ENCODE measurements around the gene RSBN1L. TPM values are rescaled to one million over a fixed set of nuclear protein-coding genes. Genes with fewer than 3 reads are reported as not detected.

Gene RSBN1L
- total RNA-seq, 1 donor from 2014 or later: 12.8 TPM

DNA sequence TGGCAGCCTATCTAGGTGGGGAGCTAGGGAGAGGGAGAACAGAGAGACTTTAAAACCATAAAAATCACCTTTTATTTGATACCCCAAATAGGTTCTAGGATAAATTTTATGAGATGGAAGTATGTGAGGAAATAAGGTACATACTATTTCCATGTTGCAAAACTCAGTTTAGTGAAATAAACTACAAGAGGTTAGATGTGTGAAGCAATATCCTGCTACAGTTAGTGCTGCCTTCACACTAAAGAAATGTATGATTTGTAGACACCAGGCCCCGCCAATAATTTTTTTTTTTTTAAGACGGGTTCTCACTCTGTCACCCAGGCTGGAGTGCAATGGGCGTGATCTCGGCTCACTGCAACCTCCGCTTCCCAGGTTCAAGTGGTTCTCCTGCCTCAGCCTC, 34.4 kb upstream of the RSBN1L start:
- Histone ChIP-seq H3K4me3 (no peak overlapping the region), H3K27me3 (no peaks in the 10 kb centered on the region), H3K4me1 (no peaks in the 10 kb centered on the region), H3K36me3 (peaks cover 0 to 9% of the 10 kb centered on the region in 2 donors), H3K9me3 (no peaks in the 10 kb centered on the region), H3K27ac (no peak overlapping the region)
- TF ChIP-seq, protein P1, sequence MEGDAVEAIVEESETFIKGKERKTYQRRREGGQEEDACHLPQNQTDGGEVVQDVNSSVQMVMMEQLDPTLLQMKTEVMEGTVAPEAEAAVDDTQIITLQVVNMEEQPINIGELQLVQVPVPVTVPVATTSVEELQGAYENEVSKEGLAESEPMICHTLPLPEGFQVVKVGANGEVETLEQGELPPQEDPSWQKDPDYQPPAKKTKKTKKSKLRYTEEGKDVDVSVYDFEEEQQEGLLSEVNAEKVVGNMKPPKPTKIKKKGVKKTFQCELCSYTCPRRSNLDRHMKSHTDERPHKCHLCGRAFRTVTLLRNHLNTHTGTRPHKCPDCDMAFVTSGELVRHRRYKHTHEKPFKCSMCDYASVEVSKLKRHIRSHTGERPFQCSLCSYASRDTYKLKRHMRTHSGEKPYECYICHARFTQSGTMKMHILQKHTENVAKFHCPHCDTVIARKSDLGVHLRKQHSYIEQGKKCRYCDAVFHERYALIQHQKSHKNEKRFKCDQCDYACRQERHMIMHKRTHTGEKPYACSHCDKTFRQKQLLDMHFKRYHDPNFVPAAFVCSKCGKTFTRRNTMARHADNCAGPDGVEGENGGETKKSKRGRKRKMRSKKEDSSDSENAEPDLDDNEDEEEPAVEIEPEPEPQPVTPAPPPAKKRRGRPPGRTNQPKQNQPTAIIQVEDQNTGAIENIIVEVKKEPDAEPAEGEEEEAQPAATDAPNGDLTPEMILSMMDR (IDR thresholded peaks at IDR 0.05): no peak
- DNase-seq (ENCODE audit: low spot score in 2 of 2): no peak
- intact Hi-C loops (cut with DNase I): no loop called here

GRCh38 chr7:77662869-77663268, 33.4 kb upstream of the RSBN1L start:
- Histone ChIP-seq H3K9me3 (no peaks in the 10 kb centered on the region), H3K4me1 (no peaks in the 10 kb centered on the region), H3K4me3 (no peak overlapping the region), H3K27ac (no peak overlapping the region), H3K36me3 (peaks cover 0 to 8% of the 10 kb centered on the region in 2 donors), H3K27me3 (no peaks in the 10 kb centered on the region)
- no peak for DNase-seq (ENCODE audit: low spot score in 2 of 2)
- intact Hi-C loops (cut with DNase I): no loop called here
- TF ChIP-seq, protein P1 (IDR thresholded peaks at IDR 0.05): no peak

GRCh38 chr7:77664715-77665114, 31.5 kb upstream of the RSBN1L start:
- TF ChIP-seq, protein P1 (IDR thresholded peaks at IDR 0.05): no peak
- Histone ChIP-seq H3K27ac (no peak overlapping the region), H3K9me3 (no peaks in the 10 kb centered on the region), H3K4me3 (no peak overlapping the region), H3K4me1 (no peaks in the 10 kb centered on the region), H3K27me3 (no peaks in the 10 kb centered on the region), H3K36me3 (peaks cover 0 to 3% of the 10 kb centered on the region in 2 donors)
- intact Hi-C loops (cut with DNase I): no loop called here
- no peak for DNase-seq (ENCODE audit: low spot score in 2 of 2)

DNA sequence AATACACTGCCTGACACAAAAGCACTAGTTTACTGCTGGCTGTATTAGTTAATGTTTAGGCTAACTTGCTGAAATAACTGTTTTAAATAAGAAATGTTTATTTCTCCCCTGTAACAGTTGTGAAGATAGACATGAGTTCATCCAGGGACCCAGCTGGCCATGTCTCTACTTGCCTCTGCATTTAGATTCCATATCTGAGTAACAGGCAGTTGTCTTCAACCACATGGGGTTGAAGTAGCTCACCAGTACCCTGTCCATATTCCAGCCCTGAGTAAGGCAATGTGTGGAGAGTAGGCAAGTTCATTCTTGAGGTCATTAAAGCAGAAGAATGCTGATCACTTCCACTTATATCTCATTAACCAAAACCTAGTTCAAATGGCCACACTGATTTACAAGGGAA, 31.1 kb upstream of the RSBN1L start:
- no peaks in the 10 kb centered on the region for H3K9me3 ChIP-seq
- no peak for DNase-seq (ENCODE audit: low spot score in 2 of 2)
- H3K27ac ChIP-seq: no peak overlapping the region
- no peaks in the 10 kb centered on the region for H3K27me3 ChIP-seq
- H3K4me3 ChIP-seq: no peak overlapping the region
- H3K4me1 ChIP-seq: no peaks in the 10 kb centered on the region
- intact Hi-C loops (cut with DNase I): no loop called here
- H3K36me3 ChIP-seq: peaks cover 0 to under 1% of the 10 kb centered on the region in 2 donors
- TF ChIP-seq, protein P1 (IDR thresholded peaks at IDR 0.05): no peak

DNA sequence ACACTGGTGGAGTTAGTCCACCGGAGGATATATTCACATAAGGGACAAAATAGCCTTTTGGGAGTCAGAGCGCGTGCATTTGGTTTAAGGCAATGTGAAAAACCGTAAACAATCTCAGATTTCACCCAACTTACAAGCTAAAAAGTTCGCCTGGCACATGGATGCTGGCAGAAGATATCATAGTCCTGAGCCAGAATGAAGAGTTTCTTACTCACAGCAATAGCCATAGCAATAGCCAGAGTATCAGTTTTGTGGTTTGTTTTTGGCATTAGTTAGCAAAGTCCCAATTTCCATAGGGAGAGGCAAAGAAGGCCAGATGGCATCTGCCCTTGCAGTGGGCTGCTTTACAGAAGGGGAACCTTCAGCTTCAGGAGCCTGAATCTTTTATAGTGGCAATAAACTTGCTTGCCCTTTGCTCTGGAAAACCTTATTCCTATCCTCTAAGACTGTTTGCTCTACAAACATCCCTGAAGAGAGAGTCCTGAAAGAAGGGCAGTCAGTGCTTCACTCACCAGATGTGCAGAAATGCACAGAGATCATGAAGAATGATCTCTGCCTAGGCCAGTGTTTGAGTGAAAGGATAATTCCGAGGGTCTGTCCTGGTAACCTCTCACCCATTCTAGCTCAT, 28.7 kb upstream of the RSBN1L start:
- Histone ChIP-seq H3K27ac (no peak overlapping the region), H3K4me1 (no peaks in the 10 kb centered on the region), H3K9me3 (no peaks in the 10 kb centered on the region), H3K36me3 (no peaks in the 10 kb centered on the region), H3K27me3 (no peaks in the 10 kb centered on the region), H3K4me3 (no peak overlapping the region)
- TF ChIP-seq, protein P1 (IDR thresholded peaks at IDR 0.05): no peak
- intact Hi-C loops (cut with DNase I): no loop called here
- no peak for DNase-seq (ENCODE audit: low spot score in 2 of 2)

- intact Hi-C loops (cut with DNase I): no loop called here
- Histone ChIP-seq H3K4me3 (no peak overlapping the region), H3K27me3 (no peaks in the 10 kb centered on the region), H3K9me3 (no peaks in the 10 kb centered on the region), H3K27ac (no peak overlapping the region), H3K4me1 (no peaks in the 10 kb centered on the region), H3K36me3 (no peaks in the 10 kb centered on the region)
- TF ChIP-seq, protein P1 (IDR thresholded peaks at IDR 0.05): no peak
- DNase-seq (ENCODE audit: low spot score in 2 of 2): no peak
These were observed 21.4 kb upstream of the RSBN1L start for GRCh38 chr7:77674878-77675277.

All from ascending aorta (tissue), 2 donors.